HepG2 (cell line): ENCODE measurements around the gene FGGY. TPM values are rescaled to one million over a fixed set of nuclear protein-coding genes. Genes with fewer than 3 reads are reported as not detected.
A peak's percentile ranks its signal among the peaks of the same experiment; 100 is the strongest.

Source experiments
- CHD4 ChIP-seq: fragments of 200-600 bp; sonication (generic); IDR thresholded peaks from 2 replicates; pipeline ENCODE4 v1.7.0; 2017; ENCODE audit warnings: mild to moderate bottlenecking, low read length, borderline replicate concordance
- FOXA3 ChIP-seq: IDR thresholded peaks from 2 replicates; pipeline ENCODE4 v1.6.1; 2016; ENCODE audit warnings: missing genetic modification reagents, missing compliant biosample characterization
- FOXP1 ChIP-seq, 2 experiments: fragments of 450-650 bp in 1 of 2; IDR thresholded peaks; 2 replicates each; pipeline ENCODE4 v1.6.1; 2017 to 2018; ENCODE audit warnings: antibody characterized with exemption in 1 of 2
- GATAD2A ChIP-seq: IDR thresholded peaks from 2 replicates; pipeline ENCODE4 v1.6.1; 2016
- HNF1B ChIP-seq: sonication (generic); formaldehyde crosslinking; IDR thresholded peaks from 2 replicates; pipeline ENCODE4 v1.5.1; 2020; ENCODE audit warnings: mild to moderate bottlenecking, moderate library complexity, missing genetic modification reagents
- HNF4A ChIP-seq: sonication (generic); formaldehyde crosslinking; IDR thresholded peaks from 2 replicates; pipeline ENCODE4 v1.4.0; 2020; ENCODE audit warnings: missing genetic modification reagents
- KAT7 ChIP-seq: IDR thresholded peaks from 2 replicates; pipeline ENCODE4 v1.6.1; 2018; ENCODE audit warnings: borderline replicate concordance, missing compliant biosample characterization
- KDM6A ChIP-seq: IDR thresholded peaks from 2 replicates; pipeline ENCODE4 v1.6.1; 2016; ENCODE audit warnings: low read depth
- STAT6 ChIP-seq: sonication (generic); formaldehyde crosslinking; IDR thresholded peaks from 2 replicates; pipeline ENCODE4 v1.4.0; 2020; ENCODE audit warnings: missing genetic modification reagents, mild to moderate bottlenecking, borderline replicate concordance
- TFAP4 ChIP-seq: sonication (generic); IDR thresholded peaks from 2 replicates; pipeline ENCODE4 v1.6.1; 2016; ENCODE audit warnings: low read depth, borderline replicate concordance
- ZBTB34 ChIP-seq: sonication (generic); formaldehyde crosslinking; IDR thresholded peaks from 2 replicates; pipeline ENCODE4 v1.8.0; 2022; ENCODE audit warnings: mild to moderate bottlenecking, missing genetic modification reagents
- ZEB1 ChIP-seq: IDR thresholded peaks from 2 replicates; pipeline ENCODE4 v1.6.1; 2012; ENCODE audit warnings: mild to moderate bottlenecking, low read depth, inconsistent platforms; ENCODE audit not compliant: insufficient replicate concordance
- ZNF558 ChIP-seq: sonication (generic); formaldehyde crosslinking; IDR thresholded peaks from 2 replicates; pipeline ENCODE4 v1.9.0; 2022; ENCODE audit warnings: mild to moderate bottlenecking, missing genetic modification reagents, borderline replicate concordance
- ZNF619 ChIP-seq: sonication (generic); formaldehyde crosslinking; IDR thresholded peaks from 2 replicates; pipeline ENCODE4 v1.4.0; 2020; ENCODE audit warnings: mild to moderate bottlenecking, missing genetic modification reagents
- ZNF687 ChIP-seq: sonication (generic); formaldehyde crosslinking; IDR thresholded peaks from 2 replicates; pipeline ENCODE4 v1.5.1; 2020; ENCODE audit warnings: mild to moderate bottlenecking, missing genetic modification reagents, moderate library complexity
- ZNF761 ChIP-seq: sonication (generic); formaldehyde crosslinking; conservative IDR thresholded peaks from 2 replicates; pipeline ENCODE4 v1.4.0; 2020; ENCODE audit warnings: mild to moderate bottlenecking, missing genetic modification reagents
- ZNF780A ChIP-seq: sonication (generic); formaldehyde crosslinking; IDR thresholded peaks from 2 replicates; pipeline ENCODE4 v1.8.0; 2022; ENCODE audit warnings: mild to moderate bottlenecking, missing genetic modification reagents, moderate library complexity
- polyA plus RNA-seq, 8 experiments: library from polyadenylated mRNA; depleted of rRNA in 3 of 8; stranded (reverse) in 7 of 8; unstranded in 1 of 8; fragments of >200 nt; fragmentation: Illumina TruSeq in 4 of 8; extraction: Trizol in 4 of 8; gene quantifications; 2 replicates each; pipeline versions ENCODE4 v1.2.1 to v1.2.3, GENCODE V29; 2011 to 2016; ENCODE audit warnings: low read depth in 4 of 8, missing spikeins in 1 of 8, mixed read lengths in 1 of 8; ENCODE audit not compliant: insufficient read depth in 1 of 8
- total RNA-seq, 5 experiments: library from RNA; depleted of rRNA; stranded (reverse); fragments of >200 nt; fragmentation: Illumina TruSeq; extraction: Trizol; gene quantifications; 2 replicates each; pipeline ENCODE4 v1.2.3, GENCODE V29; 2016; ENCODE audit warnings: low read depth in 1 of 5

The FGGY gene
- total and polyA plus RNA-seq, 2 of the 13 experiments (the other 11 are each of a cell fraction or from before 2014, with no cell fraction given), result 15.7 to 27.5 TPM

GRCh38 chr1:59593798-59594790 is 297.2 kb downstream of the FGGY start (continued):
- peak; percentile 44; the same call in 1 of the 2 replicates for TF ChIP-seq ZBTB34 (CRISPR knock-in tag)
- peak; percentile 50 for TF ChIP-seq ZEB1
- no peak for TF ChIP-seq ZNF619 (CRISPR knock-in tag)
- TF ChIP-seq CHD4, result 0 out of 2 replicates have a peak, but pooled peaks have one; percentile 33
- TF ChIP-seq TFAP4, result 0 out of 2 replicates have a peak, but pooled peaks have one; percentile 17
- no peak for TF ChIP-seq STAT6 (CRISPR knock-in tag)
- TF ChIP-seq ZNF558 (CRISPR knock-in tag), result no peak
- peak; percentile 45; the same call in 1 of the 2 replicates for TF ChIP-seq ZNF687 (CRISPR knock-in tag)
- peak; percentile 69 for TF ChIP-seq KDM6A
- 0 out of 2 replicates have a peak, but pooled peaks have one; percentile 53 for TF ChIP-seq ZNF761 (CRISPR knock-in tag)
- TF ChIP-seq KAT7 (CRISPR knock-in tag), result 0 out of 2 replicates have a peak, but pooled peaks have one; percentile 52
- 0 out of 2 replicates have a peak, but pooled peaks have one; percentile 23 for TF ChIP-seq FOXA3 (CRISPR knock-in tag)
- peak; percentile 67 for TF ChIP-seq GATAD2A (CRISPR knock-in tag)
- no peak for TF ChIP-seq HNF1B (CRISPR knock-in tag)
- no peak for TF ChIP-seq FOXP1 (IDR thresholded peaks at IDR 0.05)
- TF ChIP-seq FOXP1 (CRISPR knock-in tag; IDR thresholded peaks at IDR 0.05), result peak; percentile 61; the same call in 1 of the 2 replicates
- TF ChIP-seq HNF4A (CRISPR knock-in tag), result peak; percentile 68
- TF ChIP-seq ZNF780A, result 0 out of 2 replicates have a peak, but pooled peaks have one; percentile 28
